Measurements from ENCODE around the gene PPP1R12A. TPM values are rescaled to one million over a fixed set of nuclear protein-coding genes. Genes with fewer than 3 reads are reported as not detected.

Gene PPP1R12A
- total RNA-seq, 2 donors from 2014 or later = 68.7 to 86.9 TPM

GRCh38 chr12:79737875-79738718 lies 196.8 kb downstream of the PPP1R12A start:
- TF ChIP-seq POLR2AphosphoS5 (IDR thresholded peaks at IDR 0.05) = peak; percentile 6
- peak; percentile 12 to 73 (median 72) for TF ChIP-seq CTCF (IDR thresholded peaks at IDR 0.05)
- no peak for TF ChIP-seq POLR2A (IDR thresholded peaks at IDR 0.05)
- peak; percentile 66 for DNase-seq (ENCODE audit: low spot score)
- intact Hi-C loops (cut with DNase I) = loop anchor here (5.0 kb wide), 1 partner anchor 181 kb away; no protein-coding TSS in a partner anchor
- H3K4me3 ChIP-seq = no peak overlapping the region
- no peak overlapping the region for H3K27ac ChIP-seq
- 18% methylated on average over 4 of the region's 4 CpGs for WGBS
- no peaks in the 10 kb centered on the region for H3K36me3 ChIP-seq
- no peaks in the 10 kb centered on the region for H3K9me3 ChIP-seq
- no peaks in the 10 kb centered on the region for H3K27me3 ChIP-seq (replicated peaks; ENCODE audit: insufficient read depth)
- no peaks in the 10 kb centered on the region for H3K4me1 ChIP-seq (replicated peaks)

GRCh38 chr12:79732638-79733037 lies 202.3 kb downstream of the PPP1R12A start:
- intact Hi-C loops (cut with DNase I) = no loop called here
- TF ChIP-seq POLR2A (IDR thresholded peaks at IDR 0.05) (no peak), POLR2AphosphoS5 (IDR thresholded peaks at IDR 0.05) (no peak), CTCF (IDR thresholded peaks at IDR 0.05) (no peak)
- no peak for DNase-seq (ENCODE audit: low spot score)
- Histone ChIP-seq H3K4me3 (no peak overlapping the region), H3K9me3 (no peaks in the 10 kb centered on the region), H3K27ac (no peak overlapping the region), H3K36me3 (no peaks in the 10 kb centered on the region), H3K4me1 (replicated peaks) (no peaks in the 10 kb centered on the region), H3K27me3 (replicated peaks; ENCODE audit: insufficient read depth) (no peaks in the 10 kb centered on the region)

GRCh38 chr12:79725987-79726386 lies 208.9 kb downstream of the PPP1R12A start:
- DNase-seq (ENCODE audit: low spot score) = no peak
- Histone ChIP-seq H3K4me3 (no peak overlapping the region), H3K27ac (no peak overlapping the region), H3K9me3 (no peaks in the 10 kb centered on the region), H3K36me3 (no peaks in the 10 kb centered on the region), H3K27me3 (replicated peaks; ENCODE audit: insufficient read depth) (no peaks in the 10 kb centered on the region), H3K4me1 (replicated peaks) (no peaks in the 10 kb centered on the region)
- intact Hi-C loops (cut with DNase I) = no loop called here
- 29% methylated on average over 1 of the region's 1 CpG for WGBS
- TF ChIP-seq CTCF (IDR thresholded peaks at IDR 0.05) = no peak
- TF ChIP-seq POLR2AphosphoS5 (IDR thresholded peaks at IDR 0.05) = no peak
- TF ChIP-seq POLR2A (IDR thresholded peaks at IDR 0.05) = no peak

Small RNAs within 50 kb of the gene (small RNA-seq; reads per million reads assigned to genes)
- 0 reads per million in 2 donors for gene RNA5SP363

Other genes starting within 250 kb of the PPP1R12A start
- 10 to 100 TPM; 46.4 to 58.7 TPM for gene PAWR, start 244.1 kb downstream of the PPP1R12A start, total RNA-seq
- under 1 TPM; 0.59 to 0.74 TPM for gene OTOGL, start 164.4 kb upstream of the PPP1R12A start, total RNA-seq

Measured in prostate gland (tissue), 2 donors.